ENCODE results near the gene NUMBL. TPM values are rescaled to one million over a fixed set of nuclear protein-coding genes. Genes with fewer than 3 reads are reported as not detected.

Gene NUMBL
- total RNA-seq, 1 experiment from 2014 or later = 57.7 TPM

DNA sequence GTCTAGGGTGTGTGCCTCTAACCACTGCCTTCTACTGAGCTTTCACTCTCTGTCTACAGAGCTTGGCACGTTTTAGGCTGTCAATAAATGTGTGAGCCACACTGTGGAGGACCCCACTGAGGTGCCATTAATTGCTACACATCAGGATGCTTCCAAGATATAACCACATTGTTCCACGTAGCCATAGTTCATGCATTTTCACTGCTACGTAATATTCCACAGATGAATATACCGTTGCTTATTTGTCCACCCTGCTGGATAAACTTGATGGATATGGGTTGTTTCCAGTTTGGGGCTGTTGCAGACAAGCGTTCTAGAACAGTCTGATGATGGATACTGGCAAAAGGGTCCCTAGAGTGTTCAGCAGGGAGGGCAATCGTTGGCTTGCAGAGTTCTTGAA, 11.3 kb upstream of the NUMBL start:
- no peaks in the 10 kb centered on the region for H4K20me1 ChIP-seq (ENCODE audit: insufficient read depth)
- no peak overlapping the region for H3K4me3 ChIP-seq
- DNase-seq = no peak
- H3K36me3 ChIP-seq (ENCODE audit: low read depth) = no peaks in the 10 kb centered on the region
- no peaks in the 10 kb centered on the region for H3K27me3 ChIP-seq (ENCODE audit: insufficient read depth, low read depth)
- no peak for TF ChIP-seq EZH2 (IDR thresholded peaks at IDR 0.05; ENCODE audit: low read depth)
- TF ChIP-seq, protein P1, sequence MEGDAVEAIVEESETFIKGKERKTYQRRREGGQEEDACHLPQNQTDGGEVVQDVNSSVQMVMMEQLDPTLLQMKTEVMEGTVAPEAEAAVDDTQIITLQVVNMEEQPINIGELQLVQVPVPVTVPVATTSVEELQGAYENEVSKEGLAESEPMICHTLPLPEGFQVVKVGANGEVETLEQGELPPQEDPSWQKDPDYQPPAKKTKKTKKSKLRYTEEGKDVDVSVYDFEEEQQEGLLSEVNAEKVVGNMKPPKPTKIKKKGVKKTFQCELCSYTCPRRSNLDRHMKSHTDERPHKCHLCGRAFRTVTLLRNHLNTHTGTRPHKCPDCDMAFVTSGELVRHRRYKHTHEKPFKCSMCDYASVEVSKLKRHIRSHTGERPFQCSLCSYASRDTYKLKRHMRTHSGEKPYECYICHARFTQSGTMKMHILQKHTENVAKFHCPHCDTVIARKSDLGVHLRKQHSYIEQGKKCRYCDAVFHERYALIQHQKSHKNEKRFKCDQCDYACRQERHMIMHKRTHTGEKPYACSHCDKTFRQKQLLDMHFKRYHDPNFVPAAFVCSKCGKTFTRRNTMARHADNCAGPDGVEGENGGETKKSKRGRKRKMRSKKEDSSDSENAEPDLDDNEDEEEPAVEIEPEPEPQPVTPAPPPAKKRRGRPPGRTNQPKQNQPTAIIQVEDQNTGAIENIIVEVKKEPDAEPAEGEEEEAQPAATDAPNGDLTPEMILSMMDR (conservative IDR thresholded peaks at IDR 0.05) = no peak
- H3K79me2 ChIP-seq (ENCODE audit: low read depth) = no peaks in the 10 kb centered on the region
- no TSS peak for BruUV-seq (replicated peaks)
- ChIA-PET CTCF (interaction anchor here (0.6 kb wide), 1 partner anchor 39 kb away, joined by 4 read pairs; no protein-coding TSS in a partner anchor), POLR2A (ENCODE audit: unreplicated experiment) (interaction anchor here (0.6 kb wide), 1 partner anchor 276 kb away, joined by 6 read pairs; the partner anchor contains the start of gene SERTAD1)
- no peak overlapping the region for H2AFZ ChIP-seq
- intact Hi-C loops (cut with micrococcal nuclease; ENCODE audit: unreplicated experiment) = no loop called here
- H3K4me1 ChIP-seq (replicated peaks; ENCODE audit: insufficient read depth) = no peaks in the 10 kb centered on the region
- no peak overlapping the region for H3K27ac ChIP-seq
- H3K9me3 ChIP-seq (ENCODE audit: insufficient read depth, low read depth) = no peaks in the 10 kb centered on the region
- H3K4me2 ChIP-seq = no peak overlapping the region
- H3F3A ChIP-seq (ENCODE audit: insufficient read depth, low read depth) = no peaks in the 10 kb centered on the region
- no peaks in the 10 kb centered on the region for H3K9me2 ChIP-seq (ENCODE audit: insufficient read depth)

DNA sequence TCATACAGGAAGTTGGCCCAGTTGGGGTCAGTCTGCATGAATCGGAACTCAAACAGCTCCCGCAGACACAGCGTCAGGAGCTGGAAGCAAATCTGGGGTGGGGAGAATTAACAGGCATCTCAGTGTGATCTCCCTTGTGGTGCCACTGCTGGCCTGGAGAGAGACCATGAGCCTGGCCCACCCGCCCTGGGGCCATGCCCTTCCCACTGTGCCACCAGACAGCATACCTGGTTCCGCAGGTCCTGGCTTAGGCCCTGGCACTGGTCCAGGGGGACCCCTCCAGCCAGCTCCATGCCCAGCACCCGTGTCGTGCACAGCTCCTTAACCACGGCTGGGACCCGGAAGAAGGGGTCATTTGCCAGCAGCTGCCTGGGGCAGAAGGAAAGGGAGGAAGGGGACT, 9.6 kb upstream of the NUMBL start:
- no peak overlapping the region for H3K4me2 ChIP-seq
- no peaks in the 10 kb centered on the region for H3K36me3 ChIP-seq (ENCODE audit: low read depth)
- H3K9me3 ChIP-seq (ENCODE audit: insufficient read depth, low read depth) = no peaks in the 10 kb centered on the region
- TF ChIP-seq, protein P1 (conservative IDR thresholded peaks at IDR 0.05) = no peak
- no peak for TF ChIP-seq EZH2 (IDR thresholded peaks at IDR 0.05; ENCODE audit: low read depth)
- intact Hi-C loops (cut with micrococcal nuclease; ENCODE audit: unreplicated experiment) = no loop called here
- no peak overlapping the region for H3K4me3 ChIP-seq
- ChIA-PET CTCF (no interaction called here), POLR2A (ENCODE audit: unreplicated experiment) (no interaction called here)
- DNase-seq = no peak
- H3K27me3 ChIP-seq (ENCODE audit: insufficient read depth, low read depth) = no peaks in the 10 kb centered on the region
- H3K27ac ChIP-seq = no peak overlapping the region
- BruUV-seq (replicated peaks) = no TSS peak
- H3K79me2 ChIP-seq (ENCODE audit: low read depth) = no peaks in the 10 kb centered on the region
- no peak overlapping the region for H2AFZ ChIP-seq
- no peaks in the 10 kb centered on the region for H4K20me1 ChIP-seq (ENCODE audit: insufficient read depth)
- H3K4me1 ChIP-seq (replicated peaks; ENCODE audit: insufficient read depth) = no peaks in the 10 kb centered on the region
- H3F3A ChIP-seq (ENCODE audit: insufficient read depth, low read depth) = no peaks in the 10 kb centered on the region
- no peaks in the 10 kb centered on the region for H3K9me2 ChIP-seq (ENCODE audit: insufficient read depth)

DNA sequence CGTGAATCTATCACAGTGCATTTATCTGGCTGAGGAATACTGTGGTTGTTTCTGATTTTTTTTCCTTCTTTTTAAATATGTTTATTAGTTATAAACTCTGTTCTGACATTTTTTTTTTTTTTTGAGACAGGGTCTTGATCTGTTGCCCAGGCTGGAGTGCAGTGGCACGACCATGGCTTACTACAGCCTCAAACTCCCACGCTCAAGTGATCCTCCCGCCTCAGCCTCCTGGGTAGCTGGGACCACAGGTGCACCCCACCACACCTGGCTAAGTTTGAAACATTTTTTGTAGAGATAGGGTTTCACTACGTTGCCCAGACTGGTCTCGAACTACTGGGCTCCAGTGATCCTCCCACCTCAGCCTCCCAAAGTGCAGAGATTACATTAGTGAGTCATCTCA, 6.6 kb upstream of the NUMBL start:
- BruUV-seq (replicated peaks) = no TSS peak
- H3K36me3 ChIP-seq (ENCODE audit: low read depth) = no peaks in the 10 kb centered on the region
- no peaks in the 10 kb centered on the region for H3K27me3 ChIP-seq (ENCODE audit: insufficient read depth, low read depth)
- no peaks in the 10 kb centered on the region for H3F3A ChIP-seq (ENCODE audit: insufficient read depth, low read depth)
- DNase-seq = no peak
- H3K4me2 ChIP-seq = no peak overlapping the region
- no peak overlapping the region for H3K27ac ChIP-seq
- no peak overlapping the region for H3K4me3 ChIP-seq
- TF ChIP-seq EZH2 (IDR thresholded peaks at IDR 0.05; ENCODE audit: low read depth) = no peak
- TF ChIP-seq, protein P1 (conservative IDR thresholded peaks at IDR 0.05) = no peak
- ChIA-PET POLR2A (ENCODE audit: unreplicated experiment) (no interaction called here), CTCF (no interaction called here)
- H3K4me1 ChIP-seq (replicated peaks; ENCODE audit: insufficient read depth) = no peaks in the 10 kb centered on the region
- no peaks in the 10 kb centered on the region for H4K20me1 ChIP-seq (ENCODE audit: insufficient read depth)
- no peak overlapping the region for H2AFZ ChIP-seq
- no peaks in the 10 kb centered on the region for H3K9me2 ChIP-seq (ENCODE audit: insufficient read depth)
- no peaks in the 10 kb centered on the region for H3K79me2 ChIP-seq (ENCODE audit: low read depth)
- intact Hi-C loops (cut with micrococcal nuclease; ENCODE audit: unreplicated experiment) = no loop called here
- no peaks in the 10 kb centered on the region for H3K9me3 ChIP-seq (ENCODE audit: insufficient read depth, low read depth)

Measured in PC-9 (cell line).